SK-N-DZ (cell line): ENCODE results near the gene NELL1.

Experiments
- DNase-seq: peaks from one replicate; pipeline ENCODE4 v3.0.0-alpha.2; 2015; ENCODE audit warnings: low spot score

NELL1 gene

GRCh38 chr11:20873054-20873453 is 203.7 kb downstream of the NELL1 start:
- DNase-seq, result peak; percentile 67

- DNase-seq, result no peak
These were observed 205.0 kb downstream of the NELL1 start for GRCh38 chr11:20874358-20874757.

DNA sequence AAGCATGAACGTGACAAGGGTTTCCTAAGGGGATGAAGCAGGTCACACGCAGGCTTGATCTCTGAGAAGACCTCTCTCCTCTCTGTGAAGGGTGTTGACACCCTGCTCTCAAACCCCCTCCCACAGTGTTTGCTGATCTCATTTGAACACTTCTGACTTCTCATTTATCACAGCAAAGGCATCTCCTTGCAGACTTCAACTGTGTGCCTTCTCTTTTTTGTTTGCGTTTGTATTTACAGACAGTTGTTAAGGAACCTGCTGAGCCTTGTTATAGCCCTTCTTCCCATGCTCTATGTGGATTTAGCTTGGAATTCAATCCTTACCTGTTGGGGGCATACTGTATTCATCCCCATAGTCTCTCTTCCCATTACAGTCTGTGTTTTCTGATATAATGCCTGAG is 206.5 kb downstream of the NELL1 start:
- DNase-seq, result no peak

- no peak for DNase-seq
These were observed 207.4 kb downstream of the NELL1 start for GRCh38 chr11:20876738-20877137.

DNA sequence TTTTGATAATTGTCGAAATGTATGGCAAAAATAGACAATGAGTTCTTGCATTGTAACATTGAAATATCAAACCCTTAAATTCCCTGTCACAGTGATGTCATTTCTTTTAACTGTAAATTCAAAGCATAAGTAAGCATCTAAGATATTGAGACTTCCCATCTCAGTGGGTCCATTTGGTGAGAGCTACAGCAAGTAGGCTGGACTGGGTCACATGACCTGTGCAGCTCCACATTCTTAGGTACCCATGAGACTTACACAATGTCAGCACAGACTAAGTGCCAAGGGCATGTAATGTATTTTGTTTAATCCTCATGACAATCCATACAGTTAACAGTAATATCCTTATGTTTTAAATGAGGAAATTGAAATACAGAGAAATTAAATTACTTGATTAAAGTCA is 210.7 kb downstream of the NELL1 start:
- DNase-seq, result no peak

DNA sequence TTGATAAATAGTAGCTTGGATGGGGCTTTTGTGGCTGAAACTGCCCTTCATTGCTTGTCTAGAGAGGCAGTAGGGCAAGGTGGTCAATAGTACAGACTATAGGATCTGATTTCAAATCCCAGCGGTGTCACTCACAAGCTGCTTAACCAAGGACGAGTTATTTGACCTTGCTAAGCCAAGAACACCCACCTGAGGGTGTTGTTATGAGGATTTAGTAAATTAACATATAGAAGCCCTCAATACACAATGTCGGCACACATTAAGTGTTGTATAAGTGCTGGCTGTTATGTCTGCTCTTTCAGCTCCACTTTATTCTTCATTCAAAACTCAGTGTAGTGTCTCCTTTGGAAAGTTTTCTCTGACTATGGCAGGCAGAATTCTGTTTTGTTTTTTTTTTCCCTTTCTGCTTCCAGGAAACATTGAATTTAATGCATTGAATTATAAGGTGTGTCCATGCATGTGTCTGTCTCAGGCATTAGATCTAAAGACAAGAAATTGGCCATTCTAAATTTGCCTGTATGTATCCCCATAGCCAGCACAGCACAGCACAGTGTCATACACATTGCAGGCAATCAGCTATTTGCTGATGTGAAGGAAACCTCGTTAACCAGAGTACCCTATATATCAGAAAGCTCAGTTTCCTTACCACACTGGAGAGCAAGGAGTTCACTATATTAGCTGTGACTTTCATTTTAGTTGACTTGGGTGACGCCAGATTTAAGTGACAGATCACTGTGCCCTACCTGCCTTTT is 212.1 kb downstream of the NELL1 start:
- no peak for DNase-seq

- no peak for DNase-seq
These were observed 217.8 kb downstream of the NELL1 start for GRCh38 chr11:20887137-20887536.

GRCh38 chr11:20894296-20894695 is 224.9 kb downstream of the NELL1 start:
- no peak for DNase-seq

- DNase-seq, result no peak
These were observed 240.8 kb downstream of the NELL1 start for GRCh38 chr11:20909995-20910726.

DNA sequence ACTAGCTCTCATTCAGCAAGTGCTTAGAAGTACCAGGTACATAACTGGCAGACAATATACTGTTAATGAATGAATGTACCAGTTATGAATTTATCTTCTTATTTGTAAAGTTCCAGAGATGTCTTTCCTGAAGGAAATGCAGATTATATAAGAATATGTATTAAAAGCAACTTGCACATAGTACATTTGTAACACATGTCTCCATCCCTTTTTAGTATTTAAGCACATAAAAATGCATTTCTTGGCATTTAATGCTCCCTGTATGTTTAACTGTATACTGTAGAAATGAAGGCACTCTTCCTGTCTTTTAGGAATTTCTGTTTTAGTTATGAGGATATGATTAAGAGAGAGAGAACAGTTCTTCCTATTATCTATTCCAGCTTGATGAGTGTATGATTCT is 241.3 kb downstream of the NELL1 start:
- DNase-seq, result no peak

DNA sequence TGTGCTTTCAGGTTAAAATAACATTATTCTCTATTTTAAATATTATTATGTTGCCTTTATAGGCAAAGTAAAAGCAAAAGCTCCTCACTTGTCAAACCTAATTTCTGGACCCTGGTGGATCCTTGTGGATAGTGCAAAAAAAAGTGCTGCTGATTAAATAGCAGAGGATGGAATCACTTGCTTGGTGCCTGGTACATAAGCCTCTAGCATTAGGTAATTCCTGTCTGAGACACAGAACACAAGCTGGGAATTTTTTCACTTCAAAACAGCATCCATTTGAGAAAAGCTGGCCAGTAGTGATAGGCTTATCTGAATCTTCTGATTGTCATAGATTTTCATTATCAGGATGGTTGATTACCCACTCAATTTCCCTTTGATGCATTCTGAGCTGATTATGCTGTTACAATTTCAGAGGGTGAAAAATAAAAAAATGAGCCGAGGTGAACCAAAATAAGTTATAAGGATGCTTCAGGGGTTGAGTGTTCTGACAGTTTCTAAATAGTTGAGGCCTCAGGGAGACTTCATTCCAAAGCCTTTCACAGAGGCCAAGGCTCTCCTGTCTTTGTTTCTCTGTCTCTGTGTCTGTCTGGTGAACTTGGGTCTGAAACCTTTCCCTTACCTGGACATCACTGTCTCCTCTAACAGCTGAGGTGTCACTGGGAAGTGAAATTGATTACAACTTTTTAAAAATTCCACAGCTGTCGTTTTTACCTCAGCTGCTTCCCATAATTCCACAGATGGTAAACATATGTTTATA is 242.9 kb downstream of the NELL1 start:
- no peak for DNase-seq

GRCh38 chr11:20912922-20913512 is 243.6 kb downstream of the NELL1 start:
- no peak for DNase-seq

DNA sequence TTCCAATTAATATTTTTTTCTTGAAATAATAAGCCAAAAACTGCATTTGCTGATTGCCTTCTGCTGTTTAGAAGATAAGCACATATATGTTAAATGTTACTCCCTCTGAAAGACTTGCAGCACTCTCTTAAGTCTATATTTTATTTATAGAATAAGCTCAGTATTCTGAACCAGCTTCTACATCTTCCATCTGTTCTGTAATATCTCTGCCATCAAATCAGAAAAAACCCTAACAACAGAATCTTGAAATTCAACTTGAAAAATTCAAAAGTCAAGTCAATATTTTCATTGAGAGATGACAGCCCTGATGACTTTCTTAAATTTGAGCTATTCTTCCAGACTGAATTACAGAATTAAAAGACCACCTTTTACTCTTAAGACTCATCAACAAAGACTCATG is 247.9 kb downstream of the NELL1 start:
- DNase-seq, result no peak

GRCh38 chr11:20926799-20927540 is 257.6 kb downstream of the NELL1 start:
- no peak for DNase-seq

GRCh38 chr11:20931029-20931428 is 261.6 kb downstream of the NELL1 start:
- no peak for DNase-seq

DNA sequence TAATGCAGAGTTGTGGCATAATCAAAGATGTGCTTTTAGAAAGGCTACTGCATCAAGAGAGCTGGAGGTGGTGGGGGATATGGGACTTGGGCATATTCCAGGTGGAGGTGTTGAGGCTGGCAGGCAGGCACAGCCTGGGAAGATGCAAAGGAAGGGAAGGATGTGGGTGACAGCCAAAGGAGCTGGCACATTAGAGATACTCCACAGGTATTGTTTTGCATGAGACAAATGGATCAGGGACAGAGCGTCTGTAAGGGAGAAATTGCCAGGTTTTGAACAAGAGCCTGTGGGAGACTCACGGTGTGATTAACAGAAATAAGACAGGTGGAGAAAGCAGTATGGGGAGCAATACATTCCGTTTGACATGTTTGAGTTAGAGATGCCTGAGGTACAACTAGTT is 263.7 kb downstream of the NELL1 start:
- DNase-seq, result no peak

- DNase-seq, result no peak
These were observed 264.6 kb downstream of the NELL1 start for GRCh38 chr11:20933958-20934357.

- DNase-seq, result no peak
These were observed 265.1 kb downstream of the NELL1 start for GRCh38 chr11:20934516-20934915.

DNA sequence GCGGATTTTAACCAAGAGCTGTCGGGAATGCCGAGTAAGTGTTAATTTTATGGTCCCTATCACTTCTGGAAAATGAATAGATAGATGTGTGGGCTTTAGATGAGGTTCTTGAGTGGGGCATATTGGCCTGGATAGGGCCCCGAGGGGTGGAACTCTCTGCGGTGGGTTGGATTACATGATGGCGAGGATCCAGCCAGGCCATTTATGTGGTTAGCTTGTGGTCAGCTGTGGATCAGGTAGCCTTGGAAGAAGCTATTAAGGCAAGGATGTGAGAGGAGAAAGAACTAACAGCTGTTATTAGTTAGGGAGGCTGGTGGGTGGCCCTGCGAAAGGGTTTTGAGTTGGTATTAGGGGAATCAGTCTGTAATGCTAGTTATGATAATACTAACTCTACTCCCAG is 268.4 kb downstream of the NELL1 start:
- DNase-seq, result no peak

- DNase-seq, result peak; percentile 86
These were observed 280.2 kb downstream of the NELL1 start for GRCh38 chr11:20949585-20949984.

DNA sequence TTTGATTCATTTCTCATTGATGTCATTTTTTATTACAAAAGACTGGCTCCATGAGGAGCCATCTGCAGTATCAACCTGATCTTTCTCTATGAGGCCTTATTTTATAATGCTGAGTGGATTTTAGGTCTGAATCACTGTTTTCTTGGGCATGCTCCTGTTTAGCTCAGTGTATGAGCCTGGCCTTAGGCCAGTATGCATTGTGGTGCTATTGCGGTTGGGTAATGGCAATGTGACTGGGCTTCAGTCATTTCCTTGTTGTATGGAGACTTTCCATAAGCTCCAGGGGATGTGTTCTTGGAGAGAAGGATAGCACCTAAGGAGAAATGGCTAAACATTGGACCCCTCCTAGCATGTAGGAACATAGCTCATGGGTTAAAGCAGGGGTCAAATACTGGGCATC is 293.2 kb downstream of the NELL1 start:
- no peak for DNase-seq
